Measurements from ENCODE around the gene CLBA1. TPM values are rescaled to one million over a fixed set of nuclear protein-coding genes. Genes with fewer than 3 reads are reported as not detected.

CLBA1 gene
- total RNA-seq, 4 donors from 2014 or later = 0.71 to 4.0 (median 3.3) TPM

- TF ChIP-seq CTCF (IDR thresholded peaks at IDR 0.05 in 4 of 5, conservative IDR thresholded peaks at IDR 0.05 in 1 of 5) (no peak), POLR2A (IDR thresholded peaks at IDR 0.05) (no peak)
- Histone ChIP-seq H3K9me3 (no peaks in the 10 kb centered on the region), H3K27ac (no peak overlapping the region), H3K4me1 (no peaks in the 10 kb centered on the region), H3K27me3 (peaks cover 1 to 4% (median 2%) of the 10 kb centered on the region in 3 donors), H3K36me3 (no peaks in the 10 kb centered on the region), H3K4me3 (no peak overlapping the region)
- no peak for ATAC-seq
- intact Hi-C loops (cut with DNase I; ENCODE audit: low total_unique reads) = no loop called here
- in situ Hi-C loops (cut with MboI; ENCODE audit: low sequenced_read_pairs in 4 of 4) = loop anchor here in 1 of 4 donors (5.0 kb wide), 1 partner anchor 57 kb away; no protein-coding TSS in a partner anchor
- DNase-seq = no peak
These were observed 54.0 kb downstream of the CLBA1 start for GRCh38 chr14:105039458-105040205.

- TF ChIP-seq POLR2A (IDR thresholded peaks at IDR 0.05) = no peak
- TF ChIP-seq CTCF (IDR thresholded peaks at IDR 0.05 in 4 of 5, conservative IDR thresholded peaks at IDR 0.05 in 1 of 5) = no peak
- Histone ChIP-seq H3K4me3 (no peak overlapping the region), H3K36me3 (no peaks in the 10 kb centered on the region), H3K27me3 (peaks cover 0 to 5% (median 0%) of the 10 kb centered on the region in 3 donors), H3K9me3 (no peaks in the 10 kb centered on the region), H3K4me1 (no peaks in the 10 kb centered on the region), H3K27ac (no peak overlapping the region)
- in situ Hi-C loops (cut with MboI; ENCODE audit: low sequenced_read_pairs in 4 of 4) = loop anchor here in 1 of 4 donors (5.0 kb wide), 1 partner anchor 60 kb away; no protein-coding TSS in a partner anchor
- DNase-seq (no peak), ATAC-seq (no peak)
- intact Hi-C loops (cut with DNase I; ENCODE audit: low total_unique reads) = no loop called here
These were observed 56.5 kb downstream of the CLBA1 start for GRCh38 chr14:105041841-105042765.

- H3K27me3 ChIP-seq = peaks cover 0 to 5% (median 0%) of the 10 kb centered on the region in 3 donors
- H3K4me1 ChIP-seq = no peaks in the 10 kb centered on the region
- DNase-seq = no peak
- H3K9me3 ChIP-seq = no peaks in the 10 kb centered on the region
- in situ Hi-C loops (cut with MboI; ENCODE audit: low sequenced_read_pairs in 4 of 4) (loop anchor here in 1 of 4 donors (5.0 kb wide), 1 partner anchor 61 kb away; no protein-coding TSS in a partner anchor), intact Hi-C loops (cut with DNase I; ENCODE audit: low total_unique reads) (no loop called here)
- TF ChIP-seq CTCF (IDR thresholded peaks at IDR 0.05 in 4 of 5, conservative IDR thresholded peaks at IDR 0.05 in 1 of 5) (no peak), POLR2A (IDR thresholded peaks at IDR 0.05) (no peak)
- H3K36me3 ChIP-seq = no peaks in the 10 kb centered on the region
- no peak overlapping the region for H3K27ac ChIP-seq
- ATAC-seq = no peak
- H3K4me3 ChIP-seq = no peak overlapping the region
These were observed 57.2 kb downstream of the CLBA1 start for GRCh38 chr14:105042813-105043212.

- in situ Hi-C loops (cut with MboI; ENCODE audit: low sequenced_read_pairs in 4 of 4) = loop anchor here in 1 of 4 donors (5.0 kb wide), 1 partner anchor 61 kb away; no protein-coding TSS in a partner anchor
- ATAC-seq = no peak
- DNase-seq = no peak
- no peaks in the 10 kb centered on the region for H3K4me1 ChIP-seq
- peaks cover 0 to 5% (median 0%) of the 10 kb centered on the region in 3 donors for H3K27me3 ChIP-seq
- no peaks in the 10 kb centered on the region for H3K36me3 ChIP-seq
- intact Hi-C loops (cut with DNase I; ENCODE audit: low total_unique reads) = no loop called here
- no peak overlapping the region for H3K27ac ChIP-seq
- H3K4me3 ChIP-seq = no peak overlapping the region
- H3K9me3 ChIP-seq = no peaks in the 10 kb centered on the region
- TF ChIP-seq CTCF (IDR thresholded peaks at IDR 0.05 in 4 of 5, conservative IDR thresholded peaks at IDR 0.05 in 1 of 5) = no peak
- no peak for TF ChIP-seq POLR2A (IDR thresholded peaks at IDR 0.05)
These were observed 58.1 kb downstream of the CLBA1 start for GRCh38 chr14:105043641-105044040.

Other genes starting within 250 kb of the CLBA1 start
- 100 to 1,000 TPM; 228 to 357 (median 264) TPM for gene SIVA1, start 232.6 kb upstream of the CLBA1 start, total RNA-seq
- gene AKT1, start 190.0 kb upstream of the CLBA1 start, total RNA-seq = 10 to 100 TPM; 44.4 to 70.4 (median 57.0) TPM
- gene ZBTB42, start 184.7 kb upstream of the CLBA1 start, total RNA-seq = 10 to 100 TPM in 3 of 4 donors, 1 to 10 TPM in 1; 2.4 to 20.8 (median 12.5) TPM
- 10 to 100 TPM in 1 of 4 donors, 1 to 10 TPM in 3; 4.5 to 13.0 (median 7.1) TPM for gene CEP170B, start 120.5 kb upstream of the CLBA1 start, total RNA-seq
- not detected for gene PLD4, start 60.9 kb upstream of the CLBA1 start, total RNA-seq
- 1 to 10 TPM; 2.0 to 8.6 (median 3.4) TPM for gene AHNAK2, start 7.4 kb upstream of the CLBA1 start, total RNA-seq
- 1 to 10 TPM in 3 of 4 donors, under 1 TPM in 1; 0.71 to 2.2 (median 1.8) TPM for gene CDCA4, start 35.3 kb downstream of the CLBA1 start, total RNA-seq
- gene GPR132, start 79.6 kb downstream of the CLBA1 start, total RNA-seq = under 1 TPM; 0.07 to 0.61 (median 0.26) TPM
- 10 to 100 TPM in 3 of 4 donors, 1 to 10 TPM in 1; 8.0 to 17.9 (median 15.7) TPM for gene JAG2, start 183.0 kb downstream of the CLBA1 start, total RNA-seq
- 10 to 100 TPM; 11.0 to 25.5 (median 16.4) TPM for gene NUDT14, start 195.5 kb downstream of the CLBA1 start, total RNA-seq

Data from gastrocnemius medialis (tissue), 4 donors.